T-helper 2 cell (primary cell): ENCODE results near the gene GALR3.
"Not testable (repeated sequence)": the region's sequence is repeated elsewhere in the genome, so short reads cannot be mapped to it uniquely, and the experiment has no call there.

Source experiments
- DNase-seq, 5 experiments: peaks; one replicate each; pipeline versions ENCODE4 v3.0.0 to v3.0.0-alpha.2; 2012 to 2022
- total RNA-seq, 2 donors: gene quantifications; one replicate each; lab custom pipeline; 2026; lab: John Stamatoyannopoulos, UW

GALR3 gene
- 0 reads per million in 2 donors for total RNA-seq

GRCh38 chr22:37823134-37823985 lies at the start of gene GALR3:
TSS of gene GALR3 (plus strand) at chr22:37823382. CDS start at chr22:37823407, 25 bp downstream.
- DNase-seq = no peak

- DNase-seq = no peak
Observed at GRCh38 chr22:37774728-37775127, 48.5 kb upstream of the GALR3 start.

GRCh38 chr22:37775785-37776638 lies 47.2 kb upstream of the GALR3 start:
- no peak for DNase-seq

- no peak for DNase-seq
Observed at GRCh38 chr22:37776639-37777005, 46.6 kb upstream of the GALR3 start.

- no peak for DNase-seq
Observed at GRCh38 chr22:37777122-37777687, 46.0 kb upstream of the GALR3 start.

GRCh38 chr22:37778370-37779009 lies 44.7 kb upstream of the GALR3 start:
- no peak for DNase-seq

- DNase-seq = no peak
Observed at GRCh38 chr22:37781434-37782059, 41.6 kb upstream of the GALR3 start.

- DNase-seq = no peak
Observed at GRCh38 chr22:37782340-37783168, 40.6 kb upstream of the GALR3 start.

GRCh38 chr22:37784829-37785495 lies 38.2 kb upstream of the GALR3 start:
- no peak for DNase-seq

- DNase-seq = no peak
Observed at GRCh38 chr22:37790234-37790633, 32.9 kb upstream of the GALR3 start.

- DNase-seq = no peak
Observed at GRCh38 chr22:37792494-37792893, 30.7 kb upstream of the GALR3 start.

GRCh38 chr22:37794376-37794775 lies 28.8 kb upstream of the GALR3 start:
- no peak for DNase-seq

GRCh38 chr22:37796079-37796478 lies 27.1 kb upstream of the GALR3 start:
- DNase-seq = no peak

GRCh38 chr22:37797259-37797658 lies 25.9 kb upstream of the GALR3 start:
- not testable (repeated sequence) for DNase-seq

- DNase-seq = no peak
Observed at GRCh38 chr22:37797874-37798500, 25.2 kb upstream of the GALR3 start.

- DNase-seq = not testable (repeated sequence)
Observed at GRCh38 chr22:37799979-37800378, 23.2 kb upstream of the GALR3 start.

GRCh38 chr22:37801946-37802309 lies 21.3 kb upstream of the GALR3 start:
- peak in 1 of 5 experiments; percentile 51 for DNase-seq

GRCh38 chr22:37802310-37803194 lies 20.6 kb upstream of the GALR3 start:
- DNase-seq = peak in 1 of 5 experiments; percentile 59

- no peak for DNase-seq
Observed at GRCh38 chr22:37803195-37803638, 20.0 kb upstream of the GALR3 start.
